Measurements from ENCODE around the gene CCDC146.
"Not testable (repeated sequence)": the region's sequence is repeated elsewhere in the genome, so short reads cannot be mapped to it uniquely, and the experiment has no call there.

The CCDC146 gene

GRCh38 chr7:77269360-77270093 is 147.1 kb downstream of the CCDC146 start:
- Histone ChIP-seq H3K9ac (no peak overlapping the region), H3K4me2 (peak overlapping the region; percentile 56), H3K4me3 (no peak overlapping the region), H3K9me3 (no peaks in the 10 kb centered on the region), H4K20me1 (no peaks in the 10 kb centered on the region), H3K4me1 (peaks cover 18% of the 10 kb centered on the region), H3K27ac (peak overlapping the region; percentile 36; the same call in 1 of the 2 replicates), H3K36me3 (no peaks in the 10 kb centered on the region), H3K27me3 (no peaks in the 10 kb centered on the region)
- no peak for TF ChIP-seq Cebpa-rat (IDR thresholded peaks at IDR 0.05)

- TF ChIP-seq Cebpa-rat (IDR thresholded peaks at IDR 0.05): no peak
- H3K4me2 ChIP-seq: peak overlapping the region; percentile 56
- H3K9me3 ChIP-seq: no peaks in the 10 kb centered on the region
- H3K4me1 ChIP-seq: peaks cover 18% of the 10 kb centered on the region
- peak overlapping the region; percentile 36; the same call in 1 of the 2 replicates for H3K27ac ChIP-seq
- no peaks in the 10 kb centered on the region for H3K27me3 ChIP-seq
- no peaks in the 10 kb centered on the region for H4K20me1 ChIP-seq
- H3K9ac ChIP-seq: no peak overlapping the region
- H3K36me3 ChIP-seq: no peaks in the 10 kb centered on the region
- no peak overlapping the region for H3K4me3 ChIP-seq
Observed at GRCh38 chr7:77270094-77270480, 147.7 kb downstream of the CCDC146 start.

GRCh38 chr7:77271766-77272165 is 149.4 kb downstream of the CCDC146 start:
- Histone ChIP-seq H3K9me3 (no peaks in the 10 kb centered on the region), H3K4me1 (peaks cover 23% of the 10 kb centered on the region), H3K27me3 (no peaks in the 10 kb centered on the region), H3K27ac (no peak overlapping the region), H3K9ac (no peak overlapping the region), H4K20me1 (no peaks in the 10 kb centered on the region), H3K4me3 (no peak overlapping the region), H3K4me2 (no peak overlapping the region), H3K36me3 (no peaks in the 10 kb centered on the region)
- no peak for TF ChIP-seq Cebpa-rat (IDR thresholded peaks at IDR 0.05)

- H3K4me3 ChIP-seq, H3K9ac ChIP-seq, H4K20me1 ChIP-seq, H3K27ac ChIP-seq, H3K27me3 ChIP-seq, H3K4me2 ChIP-seq, H3K9me3 ChIP-seq, H3K36me3 ChIP-seq, H3K4me1 ChIP-seq: not testable (repeated sequence)
Observed at GRCh38 chr7:77275663-77276062, 153.2 kb downstream of the CCDC146 start.

GRCh38 chr7:77276120-77276519 is 153.7 kb downstream of the CCDC146 start:
- H3K4me3 ChIP-seq: no peak overlapping the region
- H4K20me1 ChIP-seq: no peaks in the 10 kb centered on the region
- H3K36me3 ChIP-seq: no peaks in the 10 kb centered on the region
- H3K9ac ChIP-seq: no peak overlapping the region
- peaks cover 5% of the 10 kb centered on the region; the same call in 1 of the 2 replicates for H3K4me1 ChIP-seq
- H3K4me2 ChIP-seq: no peak overlapping the region
- H3K27ac ChIP-seq: no peak overlapping the region
- no peaks in the 10 kb centered on the region for H3K9me3 ChIP-seq
- no peaks in the 10 kb centered on the region for H3K27me3 ChIP-seq
- TF ChIP-seq Cebpa-rat (IDR thresholded peaks at IDR 0.05): no peak

- Histone ChIP-seq H3K9me3 (peaks cover 9% of the 10 kb centered on the region; the same call in 1 of the 2 replicates), H3K27ac (no peak overlapping the region), H3K9ac (no peak overlapping the region), H3K4me1 (peaks cover 13% of the 10 kb centered on the region), H3K36me3 (no peaks in the 10 kb centered on the region), H3K4me2 (peak overlapping the region; percentile 48), H3K4me3 (no peak overlapping the region), H3K27me3 (no peaks in the 10 kb centered on the region), H4K20me1 (no peaks in the 10 kb centered on the region)
- no peak for TF ChIP-seq Cebpa-rat (IDR thresholded peaks at IDR 0.05)
Observed at GRCh38 chr7:77281780-77282478, 159.5 kb downstream of the CCDC146 start.

- Histone ChIP-seq H3K9me3 (peaks cover 16% of the 10 kb centered on the region), H3K4me2 (no peak overlapping the region), H3K4me1 (peaks cover 13% of the 10 kb centered on the region), H3K27ac (no peak overlapping the region), H3K27me3 (no peaks in the 10 kb centered on the region), H3K36me3 (peaks cover 3% of the 10 kb centered on the region; the same call in 1 of the 2 replicates), H3K4me3 (no peak overlapping the region), H4K20me1 (no peaks in the 10 kb centered on the region), H3K9ac (no peak overlapping the region)
- TF ChIP-seq Cebpa-rat (IDR thresholded peaks at IDR 0.05): no peak
Observed at GRCh38 chr7:77282897-77283296, 160.5 kb downstream of the CCDC146 start.

GRCh38 chr7:77284005-77284404 is 161.6 kb downstream of the CCDC146 start:
- Histone ChIP-seq H3K9me3 (peaks cover 23% of the 10 kb centered on the region), H3K4me3 (no peak overlapping the region), H4K20me1 (no peaks in the 10 kb centered on the region), H3K4me2 (no peak overlapping the region), H3K27me3 (no peaks in the 10 kb centered on the region), H3K36me3 (peaks cover 8% of the 10 kb centered on the region; the same call in 1 of the 2 replicates), H3K4me1 (peaks cover 24% of the 10 kb centered on the region), H3K27ac (no peak overlapping the region), H3K9ac (no peak overlapping the region)
- TF ChIP-seq Cebpa-rat (IDR thresholded peaks at IDR 0.05): no peak

GRCh38 chr7:77284616-77285015 is 162.2 kb downstream of the CCDC146 start:
- no peaks in the 10 kb centered on the region for H4K20me1 ChIP-seq
- TF ChIP-seq Cebpa-rat (IDR thresholded peaks at IDR 0.05): no peak
- H3K4me2 ChIP-seq: no peak overlapping the region
- no peaks in the 10 kb centered on the region for H3K27me3 ChIP-seq
- no peak overlapping the region for H3K27ac ChIP-seq
- peaks cover 28% of the 10 kb centered on the region for H3K4me1 ChIP-seq
- no peak overlapping the region for H3K9ac ChIP-seq
- peaks cover 23% of the 10 kb centered on the region for H3K9me3 ChIP-seq
- peaks cover 8% of the 10 kb centered on the region; the same call in 1 of the 2 replicates for H3K36me3 ChIP-seq
- H3K4me3 ChIP-seq: no peak overlapping the region

GRCh38 chr7:77288676-77289320 is 166.4 kb downstream of the CCDC146 start:
- Histone ChIP-seq H3K4me3 (no peak overlapping the region), H3K27ac (no peak overlapping the region), H3K4me2 (peak overlapping the region; percentile 33; the same call in 1 of the 2 replicates), H4K20me1 (no peaks in the 10 kb centered on the region), H3K9ac (no peak overlapping the region), H3K27me3 (no peaks in the 10 kb centered on the region), H3K9me3 (peaks cover 23% of the 10 kb centered on the region), H3K4me1 (peaks cover 14% of the 10 kb centered on the region), H3K36me3 (peaks cover 13% of the 10 kb centered on the region; the same call in 1 of the 2 replicates)
- no peak for TF ChIP-seq Cebpa-rat (IDR thresholded peaks at IDR 0.05)

Measured in BLaER1 (cell line).